ENCODE data around the gene MARCHF4.

The MARCHF4 gene

DNA sequence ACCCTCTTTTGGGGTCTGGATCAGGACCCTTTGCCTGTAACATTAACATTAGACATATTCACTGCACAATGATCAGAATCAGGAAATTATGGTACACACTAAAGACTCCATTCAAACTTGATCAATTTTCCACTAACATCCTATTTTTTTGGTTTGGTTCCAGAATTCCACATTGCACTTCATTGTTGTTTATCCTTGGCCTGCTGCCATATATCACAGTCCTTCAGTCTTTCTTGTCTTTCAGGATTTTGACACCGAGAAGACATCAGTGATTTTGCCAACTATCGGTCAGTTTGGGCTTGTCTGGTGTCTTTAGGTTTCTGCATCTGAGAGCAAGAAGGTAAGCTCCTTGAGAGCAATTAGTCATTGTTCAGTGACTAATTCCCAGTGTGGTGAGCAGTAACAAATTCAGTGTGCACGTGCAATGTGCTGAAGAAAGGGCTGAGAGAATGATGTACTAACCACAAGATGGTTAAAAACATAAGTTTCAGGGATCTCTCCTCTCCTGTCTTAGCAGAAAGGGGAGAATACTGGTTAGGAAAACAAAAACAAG lies 23.5 kb downstream of the MARCHF4 start:
- peak; percentile 10 for DNase-seq

DNA sequence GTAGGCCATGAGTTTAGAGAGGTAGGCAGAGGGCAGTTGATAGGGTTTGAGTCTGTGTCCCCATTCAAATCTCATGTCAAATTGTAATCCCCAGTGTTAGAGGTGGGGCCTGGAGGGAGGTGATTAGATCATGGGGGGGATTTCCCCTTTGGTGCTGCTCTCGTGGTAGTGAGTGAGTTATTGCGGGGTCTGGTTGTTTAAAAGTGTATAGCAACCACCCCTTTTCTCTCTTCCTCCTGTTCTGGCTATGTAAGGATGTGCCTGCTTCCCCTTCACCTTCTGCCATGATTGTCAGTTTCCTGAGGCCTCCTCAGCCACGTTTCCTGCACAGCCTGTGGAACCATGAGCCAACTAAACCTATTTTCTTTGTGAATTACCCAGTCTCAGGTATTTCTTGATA lies 25.5 kb downstream of the MARCHF4 start:
- DNase-seq: no peak

DNA sequence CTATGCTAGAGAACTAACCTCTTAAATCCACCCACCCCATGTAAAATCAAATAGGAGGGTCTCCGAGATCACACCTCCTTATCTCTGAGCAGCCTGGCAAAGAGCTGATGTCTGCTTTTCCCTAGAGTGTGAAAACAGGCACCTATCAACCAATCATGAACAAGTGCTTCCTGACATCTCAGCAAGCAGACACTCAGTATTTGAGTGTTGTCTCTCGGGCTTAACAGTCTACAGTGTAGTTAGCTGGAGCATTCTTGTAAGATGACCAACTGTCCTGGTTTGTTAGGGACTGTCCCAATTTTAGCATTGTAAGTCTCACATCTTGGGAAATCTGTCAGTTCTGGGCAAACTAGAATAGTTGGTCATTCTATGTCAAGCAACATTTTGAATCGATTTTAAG lies 26.4 kb downstream of the MARCHF4 start:
- no peak for DNase-seq

DNA sequence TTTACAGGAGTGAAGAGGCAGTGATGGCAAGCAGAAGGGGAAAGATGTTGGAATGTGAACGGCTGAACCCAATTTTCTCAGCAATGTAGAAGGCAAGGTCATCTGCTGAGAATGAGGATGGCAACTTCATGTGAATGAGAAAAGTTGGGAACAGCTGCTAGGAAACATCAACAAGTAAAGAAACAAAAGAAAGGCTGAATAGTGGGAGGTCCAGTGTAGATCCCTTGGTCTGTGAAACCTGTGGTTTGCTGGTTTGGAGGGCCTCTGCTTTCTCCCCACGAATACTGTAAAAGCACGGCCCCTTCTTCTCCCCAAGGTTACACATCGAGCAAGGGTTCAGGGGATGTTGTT lies 27.4 kb downstream of the MARCHF4 start:
- DNase-seq: no peak

DNA sequence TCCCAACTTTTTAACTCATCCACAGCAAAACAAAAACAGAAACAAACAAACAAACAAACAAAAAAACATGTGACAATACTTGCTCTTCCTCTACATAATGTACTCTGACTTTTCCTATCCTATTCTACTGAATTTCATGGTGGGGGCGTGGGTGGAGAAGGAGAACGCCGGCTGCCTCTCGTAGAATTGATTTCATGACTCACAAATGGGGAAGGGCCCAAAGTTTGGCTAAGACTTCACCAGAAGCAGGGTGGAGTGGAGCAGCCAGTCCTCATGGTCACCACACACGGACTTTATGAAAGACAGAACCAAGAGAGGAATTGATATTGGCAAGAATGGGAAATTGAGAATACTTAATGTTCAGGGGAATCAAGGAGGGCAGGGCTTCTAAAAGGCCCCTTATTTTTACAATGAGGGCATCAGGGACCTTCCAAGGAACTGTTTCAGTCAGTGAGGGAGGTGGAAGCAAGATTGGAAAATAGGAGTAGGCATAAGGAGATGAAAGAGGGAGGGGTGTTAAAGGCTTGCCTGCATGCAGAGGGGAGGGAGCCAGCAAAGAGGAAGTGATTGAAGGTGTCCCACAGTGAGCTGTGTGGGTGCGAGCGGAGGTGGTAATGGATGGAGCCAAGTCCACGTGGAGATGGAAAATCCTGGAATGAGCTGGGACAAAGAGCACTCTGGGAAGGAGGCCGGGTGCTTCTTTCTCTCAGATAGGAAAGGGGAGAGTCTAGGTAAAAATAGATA lies 27.9 kb downstream of the MARCHF4 start:
- DNase-seq: no peak

DNA sequence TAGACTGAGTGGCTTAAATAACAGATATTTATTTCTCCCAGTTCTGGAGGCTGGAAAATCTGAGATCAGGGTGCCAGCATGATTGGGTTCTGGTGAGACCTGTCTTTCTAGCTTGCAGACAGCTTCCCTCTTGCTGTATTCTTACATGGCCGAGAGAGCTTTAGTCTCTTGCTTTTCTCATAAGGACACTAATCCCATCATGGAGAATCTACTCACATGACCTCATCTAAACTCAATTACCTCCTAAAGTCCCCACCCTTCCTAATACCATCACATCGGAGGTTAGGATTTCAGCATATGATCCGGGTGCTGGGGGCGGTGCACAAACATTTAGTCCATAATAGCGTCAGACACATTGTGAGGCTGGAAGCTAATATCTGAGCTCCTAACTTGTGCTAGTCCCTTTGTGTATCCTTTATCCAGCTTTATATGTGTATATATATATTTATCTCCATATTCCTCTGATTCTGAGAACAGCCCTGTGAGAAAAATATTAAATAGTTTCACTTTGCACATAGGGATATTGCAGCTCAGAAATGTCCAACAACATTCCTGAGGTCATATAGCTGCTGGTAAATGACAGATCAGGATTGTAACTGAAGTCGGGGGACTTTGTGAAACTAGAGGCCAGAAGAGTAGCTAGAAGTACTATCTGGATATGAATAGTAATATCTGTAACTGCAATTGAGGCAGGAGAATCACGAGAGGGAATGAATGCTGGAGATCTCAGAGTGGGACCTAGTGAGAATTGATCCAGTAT lies 28.9 kb downstream of the MARCHF4 start:
- no peak for DNase-seq

DNA sequence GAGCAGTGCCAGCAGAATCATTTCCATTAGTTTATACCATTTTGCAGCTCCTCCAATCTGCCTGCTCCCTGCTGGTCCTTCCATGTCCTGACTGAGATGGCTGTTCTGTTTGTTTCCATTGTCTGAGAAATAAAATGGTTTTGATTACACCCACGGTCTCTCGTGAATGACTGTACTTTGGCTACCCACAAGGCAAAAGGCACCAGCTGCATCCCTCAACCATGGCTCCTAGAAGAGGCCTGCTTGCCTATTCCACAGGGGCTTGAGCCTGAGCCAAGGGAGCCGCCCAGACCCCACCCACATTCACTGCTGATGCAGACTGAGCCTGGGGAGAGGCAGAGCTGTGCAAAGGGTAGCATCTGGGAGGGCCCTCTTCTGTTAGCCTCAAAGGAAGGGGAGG lies 31.2 kb downstream of the MARCHF4 start:
- DNase-seq: no peak

DNA sequence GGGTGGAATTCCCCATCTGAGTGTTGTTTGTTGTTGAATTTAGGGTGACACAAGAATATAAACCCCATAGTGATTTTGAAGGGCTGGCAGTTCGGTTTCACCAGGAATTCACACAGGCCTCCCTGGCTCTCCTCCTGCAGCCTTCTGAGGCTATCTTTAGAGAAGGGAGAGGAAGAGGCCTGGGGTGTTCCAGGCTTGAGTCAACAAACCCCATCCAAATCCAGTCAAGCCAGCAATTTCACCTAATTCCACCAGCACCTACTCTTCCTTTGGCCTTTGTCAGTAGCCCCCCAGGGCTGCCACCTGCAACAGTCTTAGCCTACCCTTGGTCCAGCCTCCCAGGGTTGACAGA lies 32.0 kb downstream of the MARCHF4 start:
- DNase-seq: no peak

DNA sequence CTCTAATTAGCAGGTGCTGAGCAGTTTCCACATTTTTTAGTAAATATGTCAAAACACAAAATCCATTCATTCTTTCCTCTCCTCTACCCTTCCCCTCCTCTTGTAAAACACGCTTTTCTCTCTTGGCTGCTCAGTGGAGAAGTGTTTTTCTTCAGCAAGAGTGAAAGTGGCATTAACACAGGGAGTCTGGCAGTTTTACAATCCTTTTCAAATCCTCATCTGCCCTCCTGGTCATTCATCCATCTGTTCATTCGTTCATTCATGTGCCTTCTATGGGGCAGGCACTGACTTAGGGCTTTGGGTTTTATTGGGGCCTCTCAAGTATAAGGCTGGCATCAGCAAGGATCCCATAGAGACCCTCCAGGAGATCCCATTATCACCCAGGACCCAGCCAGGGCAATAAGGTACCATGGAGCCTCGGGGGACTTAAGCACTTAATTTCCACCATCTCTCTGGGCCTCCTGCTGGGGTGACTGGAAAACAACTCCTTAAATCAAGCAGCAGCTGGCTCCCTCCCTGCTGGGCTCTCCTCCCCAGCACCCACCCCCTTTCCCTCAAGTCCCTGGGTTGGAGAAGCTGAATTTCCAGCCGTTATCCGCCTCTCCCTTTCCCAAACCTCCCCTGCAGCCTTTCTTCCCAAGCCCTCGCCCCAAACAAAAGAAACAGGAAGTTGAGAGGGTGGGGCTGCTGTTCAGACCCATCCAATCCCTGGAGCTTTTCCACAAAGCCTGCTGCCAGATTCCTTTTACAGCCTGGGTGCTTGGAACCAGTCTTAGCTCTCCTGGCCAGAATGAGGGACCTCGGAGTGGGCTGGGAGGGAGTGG lies 32.6 kb downstream of the MARCHF4 start:
- DNase-seq: peak; percentile 26

DNA sequence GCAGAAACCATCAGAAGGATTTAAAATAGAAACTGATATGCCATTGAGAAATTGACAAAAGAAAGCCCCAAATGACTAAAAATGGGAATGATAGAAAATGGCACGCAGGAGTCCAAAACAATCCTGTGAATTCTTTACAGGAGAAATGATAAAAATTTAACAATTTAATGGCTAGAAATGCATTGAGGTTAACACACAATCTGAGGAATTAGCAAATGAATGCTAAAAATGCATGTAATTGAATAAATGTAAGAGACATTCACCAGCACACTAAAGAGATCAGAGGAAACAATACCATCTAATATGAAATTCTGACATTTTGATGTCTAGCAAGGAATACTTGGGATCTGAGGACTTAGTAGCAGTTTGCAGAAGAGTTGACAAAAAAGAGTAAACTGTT lies 37.0 kb downstream of the MARCHF4 start:
- no peak for DNase-seq

DNA sequence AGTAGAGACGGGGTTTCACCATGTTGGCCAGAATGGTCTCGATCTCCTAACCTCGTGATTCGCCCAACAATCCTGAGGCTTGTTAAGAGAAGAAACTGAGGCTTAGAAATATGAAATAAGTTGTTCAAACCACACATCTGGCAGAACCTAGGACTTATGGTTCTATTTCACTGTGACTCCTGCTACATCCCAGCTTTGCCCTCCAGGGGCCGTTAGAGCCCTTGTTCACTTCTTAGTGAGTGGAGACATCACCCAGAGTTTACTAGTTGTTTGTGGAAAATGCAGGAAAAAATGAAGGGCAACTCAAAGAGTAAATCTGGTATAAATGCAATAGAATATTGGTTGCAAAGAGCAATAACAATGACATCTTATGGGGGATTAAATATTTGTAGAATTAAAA lies 43.9 kb downstream of the MARCHF4 start:
- DNase-seq: no peak

DNA sequence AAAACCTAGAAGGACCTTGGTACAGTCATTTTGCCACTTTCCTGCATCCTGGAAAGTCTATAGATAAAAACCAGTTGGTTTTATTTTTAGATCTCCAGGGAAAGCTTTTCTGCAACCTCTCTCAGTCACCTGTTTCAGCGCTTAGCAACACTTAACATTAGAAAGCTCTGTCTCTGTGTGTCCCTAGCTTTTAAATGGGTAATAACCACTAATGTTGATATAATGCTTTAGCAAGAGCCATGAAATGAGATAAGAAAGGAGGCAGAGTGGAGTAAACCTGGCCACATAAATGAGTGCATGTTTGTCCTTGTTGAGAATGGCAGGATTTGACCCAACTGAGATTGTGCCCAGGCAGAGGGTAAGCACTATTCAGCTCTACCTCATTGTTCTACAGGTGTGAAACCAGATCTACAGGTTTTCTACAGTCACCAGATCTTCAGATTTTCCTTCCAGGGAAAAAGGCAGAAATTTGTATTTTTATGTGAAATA lies 44.8 kb downstream of the MARCHF4 start:
- DNase-seq: peak; percentile 12
